WERI-Rb-1 (cell line): ENCODE data around the gene OR2V2.

Source experiments
- DNase-seq: peaks from one replicate; pipeline ENCODE4 v3.0.0-alpha.2; 2020
- H3K27ac ChIP-seq: fragments of 250-450 bp; sonication (Bioruptor Pico); 2 replicates; pipeline ENCODE4 v1.5.1; 2020; ENCODE audit warnings: mild to moderate bottlenecking, moderate library complexity
- H3K27me3 ChIP-seq: fragments of 250-450 bp; sonication (Bioruptor Pico); 2 replicates; pipeline ENCODE4 v1.5.1; 2021; ENCODE audit warnings: mild to moderate bottlenecking, low read depth, moderate library complexity; ENCODE audit not compliant: insufficient read depth, severe bottlenecking
- H3K36me3 ChIP-seq: fragments of 250-450 bp; sonication (Bioruptor Pico); 2 replicates; pipeline ENCODE4 v1.5.1; 2020; ENCODE audit warnings: mild to moderate bottlenecking, moderate library complexity
- H3K4me3 ChIP-seq: 2 replicates; pipeline ENCODE4 v1.5.1; 2011; ENCODE audit warnings: low read depth, mild to moderate bottlenecking, control low read depth, low read length
- H3K9me3 ChIP-seq: fragments of 250-450 bp; sonication (Bioruptor Pico); 2 replicates; pipeline ENCODE4 v1.5.1; 2021; ENCODE audit warnings: mild to moderate bottlenecking, moderate library complexity; ENCODE audit not compliant: severe bottlenecking
- TF ChIP-seq, protein P1 (sequence below): IDR thresholded peaks from 2 replicates; pipeline ENCODE4 v1.5.1; 2011; ENCODE audit warnings: low read depth, mild to moderate bottlenecking, control low read depth, inconsistent platforms, low read length

Gene OR2V2

DNA sequence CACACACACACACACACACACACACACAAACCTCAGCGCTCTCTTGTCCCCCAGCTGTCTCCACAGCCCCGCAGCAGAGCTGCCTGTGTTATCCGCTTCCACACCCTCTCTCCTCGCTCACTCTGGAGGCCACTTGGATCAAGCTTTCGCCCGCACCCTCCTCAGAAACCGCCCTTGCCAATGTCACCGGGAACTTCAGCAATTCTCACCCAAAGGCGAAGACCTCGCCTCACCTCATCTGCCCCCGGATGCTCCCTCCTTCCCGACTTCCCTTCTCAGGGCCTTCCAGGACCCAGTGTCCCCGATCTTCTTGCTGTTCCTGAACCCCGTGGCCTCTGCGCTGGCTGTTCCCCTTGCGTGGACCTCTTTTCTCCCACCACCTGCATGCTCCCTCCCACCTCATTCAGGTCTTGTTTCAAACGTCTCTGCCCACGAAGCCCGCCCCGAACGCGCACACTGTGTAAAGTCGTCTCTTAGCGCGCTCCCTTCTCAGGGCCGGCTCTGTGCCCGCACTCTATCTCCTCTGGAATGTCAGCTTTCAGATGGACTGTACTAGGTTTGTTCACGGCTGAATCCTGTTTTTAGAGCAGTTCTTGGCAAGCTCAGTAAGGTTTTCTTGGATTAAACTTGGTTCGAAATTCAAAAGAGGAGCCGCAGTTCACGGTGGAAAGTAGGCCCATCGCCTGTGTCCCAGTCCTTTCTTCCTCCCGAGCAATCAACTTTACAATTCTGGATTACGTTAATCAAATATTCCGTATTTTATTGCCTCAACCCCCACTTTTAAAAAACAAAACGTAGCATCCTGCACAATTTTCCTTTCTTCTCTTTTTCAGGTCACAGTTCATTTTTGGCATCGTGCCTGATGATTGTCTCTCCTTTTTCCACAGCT lies 58.6 kb downstream of the OR2V2 start:
- TF ChIP-seq, protein P1, sequence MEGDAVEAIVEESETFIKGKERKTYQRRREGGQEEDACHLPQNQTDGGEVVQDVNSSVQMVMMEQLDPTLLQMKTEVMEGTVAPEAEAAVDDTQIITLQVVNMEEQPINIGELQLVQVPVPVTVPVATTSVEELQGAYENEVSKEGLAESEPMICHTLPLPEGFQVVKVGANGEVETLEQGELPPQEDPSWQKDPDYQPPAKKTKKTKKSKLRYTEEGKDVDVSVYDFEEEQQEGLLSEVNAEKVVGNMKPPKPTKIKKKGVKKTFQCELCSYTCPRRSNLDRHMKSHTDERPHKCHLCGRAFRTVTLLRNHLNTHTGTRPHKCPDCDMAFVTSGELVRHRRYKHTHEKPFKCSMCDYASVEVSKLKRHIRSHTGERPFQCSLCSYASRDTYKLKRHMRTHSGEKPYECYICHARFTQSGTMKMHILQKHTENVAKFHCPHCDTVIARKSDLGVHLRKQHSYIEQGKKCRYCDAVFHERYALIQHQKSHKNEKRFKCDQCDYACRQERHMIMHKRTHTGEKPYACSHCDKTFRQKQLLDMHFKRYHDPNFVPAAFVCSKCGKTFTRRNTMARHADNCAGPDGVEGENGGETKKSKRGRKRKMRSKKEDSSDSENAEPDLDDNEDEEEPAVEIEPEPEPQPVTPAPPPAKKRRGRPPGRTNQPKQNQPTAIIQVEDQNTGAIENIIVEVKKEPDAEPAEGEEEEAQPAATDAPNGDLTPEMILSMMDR, result no peak
- Histone ChIP-seq H3K9me3 (no peaks in the 10 kb centered on the region), H3K27me3 (peaks cover 15% of the 10 kb centered on the region), H3K4me3 (peak overlapping the region; percentile 44), H3K27ac (no peak overlapping the region), H3K36me3 (no peaks in the 10 kb centered on the region)
- DNase-seq, result no peak

DNA sequence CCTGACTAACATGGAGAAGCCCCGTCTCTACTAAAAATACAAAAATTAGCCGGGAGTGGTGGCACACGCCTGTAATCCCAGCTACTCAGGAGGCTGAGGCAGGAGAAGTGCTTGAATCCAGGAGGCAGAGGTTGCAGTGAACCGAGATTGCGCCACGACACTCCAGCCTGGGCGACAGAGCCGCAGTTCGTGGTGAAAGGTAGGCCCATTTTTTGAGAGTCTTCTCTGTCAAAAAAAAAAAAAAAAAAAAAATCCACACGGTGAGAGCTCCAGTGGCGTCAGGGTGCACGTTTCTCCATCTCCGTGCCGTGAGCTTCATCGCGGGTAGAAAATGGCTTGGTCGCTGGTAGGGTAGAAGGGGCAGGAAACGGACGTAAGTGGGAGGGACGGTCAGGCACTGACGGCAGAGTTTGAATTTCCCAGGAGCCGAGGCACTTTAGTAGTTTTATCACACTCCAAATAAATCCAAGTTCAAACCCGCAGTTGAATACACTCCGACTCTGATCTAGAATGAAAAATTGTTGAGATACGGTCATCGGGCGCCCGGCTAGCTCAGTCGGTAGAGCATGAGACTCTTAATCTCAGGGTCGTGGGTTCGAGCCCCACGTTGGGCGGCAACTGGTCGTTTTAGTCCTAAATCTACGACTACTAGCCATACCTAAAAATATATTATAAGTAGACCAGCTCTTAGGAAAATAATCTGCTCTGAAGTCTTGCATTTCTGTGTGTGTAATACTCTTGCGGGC lies 60.0 kb downstream of the OR2V2 start:
- Histone ChIP-seq H3K9me3 (no peaks in the 10 kb centered on the region), H3K27ac (peak overlapping the region; percentile 19; the same call in 1 of the 2 replicates), H3K4me3 (peak overlapping the region; percentile 69), H3K27me3 (peaks cover 15% of the 10 kb centered on the region), H3K36me3 (no peaks in the 10 kb centered on the region)
- DNase-seq, result peak; percentile 62
- TF ChIP-seq, protein P1, result no peak

DNA sequence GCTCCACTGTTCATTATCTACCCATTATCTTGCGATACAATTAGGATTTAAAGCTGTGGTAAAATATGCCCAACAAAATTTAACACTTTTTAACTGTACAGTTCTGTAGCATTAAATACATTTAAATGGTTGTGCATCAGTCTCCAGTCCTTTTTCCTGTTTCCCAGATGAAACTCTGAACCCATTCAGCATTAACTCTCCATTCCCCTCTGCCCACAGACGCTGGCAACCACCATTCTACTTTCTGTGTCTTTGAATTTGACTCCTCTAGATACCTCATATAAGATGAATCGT lies 60.5 kb downstream of the OR2V2 start:
- no peaks in the 10 kb centered on the region for H3K9me3 ChIP-seq
- peaks cover 15% of the 10 kb centered on the region for H3K27me3 ChIP-seq
- peak overlapping the region; percentile 69 for H3K4me3 ChIP-seq
- TF ChIP-seq, protein P1, result no peak
- no peak overlapping the region for H3K27ac ChIP-seq
- no peak for DNase-seq
- H3K36me3 ChIP-seq, result no peaks in the 10 kb centered on the region
